CD4-positive, alpha-beta T cell treated with Interleukin-6 at 100 ng/mL for 8 hours (primary cell): Measurements from ENCODE around the gene LARP4B.
"Not testable (repeated sequence)": the region's sequence is repeated elsewhere in the genome, so short reads cannot be mapped to it uniquely, and the experiment has no call there.

Experiments
- DNase-seq: peaks from one replicate; pipeline ENCODE4 v3.0.0-alpha.2; 2020; ENCODE audit warnings: mixed read lengths, low spot score

LARP4B gene

GRCh38 chr10:786633-787474 lies 144.7 kb downstream of the LARP4B start:
- DNase-seq: no peak

- no peak for DNase-seq
Observed at GRCh38 chr10:785861-786214, 145.7 kb downstream of the LARP4B start.

- no peak for DNase-seq
Observed at GRCh38 chr10:785089-785860, 146.2 kb downstream of the LARP4B start.

- DNase-seq: no peak
Observed at GRCh38 chr10:784403-785088, 147.0 kb downstream of the LARP4B start.

- no peak for DNase-seq
Observed at GRCh38 chr10:782751-783648, 148.5 kb downstream of the LARP4B start.

- DNase-seq: no peak
Observed at GRCh38 chr10:780536-781524, 150.7 kb downstream of the LARP4B start.

- DNase-seq: no peak
Observed at GRCh38 chr10:778626-779330, 152.7 kb downstream of the LARP4B start.

GRCh38 chr10:777913-778479 lies 153.5 kb downstream of the LARP4B start:
- no peak for DNase-seq

GRCh38 chr10:776772-777171 lies 154.7 kb downstream of the LARP4B start:
- DNase-seq: no peak

- no peak for DNase-seq
Observed at GRCh38 chr10:775245-776075, 156.0 kb downstream of the LARP4B start.

- DNase-seq: no peak
Observed at GRCh38 chr10:774661-775244, 156.8 kb downstream of the LARP4B start.

- DNase-seq: no peak
Observed at GRCh38 chr10:774223-774622, 157.3 kb downstream of the LARP4B start.

GRCh38 chr10:773562-774161 lies 157.8 kb downstream of the LARP4B start:
- DNase-seq: no peak

- DNase-seq: no peak
Observed at GRCh38 chr10:772227-772637, 159.3 kb downstream of the LARP4B start.

- no peak for DNase-seq
Observed at GRCh38 chr10:771647-772046, 159.9 kb downstream of the LARP4B start.

- no peak for DNase-seq
Observed at GRCh38 chr10:770975-771374, 160.5 kb downstream of the LARP4B start.

- not testable (repeated sequence) for DNase-seq
Observed at GRCh38 chr10:770048-770712, 161.3 kb downstream of the LARP4B start.
